Mesenchymal stem cell (in vitro differentiated cells and primary cell): ENCODE measurements around the gene LPGAT1.
A peak's percentile ranks its signal among the peaks of the same experiment; 100 is the strongest.

ENCODE experiments used
- DNase-seq: peaks from one replicate; pipeline ENCODE4 v3.0.0-alpha.2; 2013
- H2AFZ ChIP-seq: one replicate; pipeline ENCODE4 v1.6.1; 2013; ENCODE audit warnings: low read depth, mild to moderate bottlenecking, control low read depth, inconsistent platforms, low read length, moderate library complexity
- H2AK5ac ChIP-seq: 2 replicates; pipeline ENCODE4 v1.6.1; 2013; ENCODE audit warnings: low read length, moderate library complexity, mild to moderate bottlenecking, inconsistent platforms; ENCODE audit not compliant: severe bottlenecking
- H2BK120ac ChIP-seq: one replicate; pipeline ENCODE4 v1.6.1; 2013; ENCODE audit warnings: low read depth, mild to moderate bottlenecking, inconsistent platforms, low read length, moderate library complexity
- H2BK12ac ChIP-seq, 2 experiments: one replicate each; pipeline ENCODE4 v1.6.1; 2013; ENCODE audit warnings: inconsistent platforms in 2 of 2, low read length in 2 of 2, mild to moderate bottlenecking in 2 of 2, moderate library complexity in 2 of 2, control low read depth in 1 of 2
- H2BK15ac ChIP-seq: one replicate; pipeline ENCODE4 v1.6.1; 2013; ENCODE audit warnings: mild to moderate bottlenecking, low read depth, inconsistent platforms; ENCODE audit not compliant: poor library complexity, severe bottlenecking
- H2BK5ac ChIP-seq: 2 replicates; pipeline ENCODE4 v1.6.1; 2013; ENCODE audit warnings: low read depth, mild to moderate bottlenecking, low read length, control low read depth, inconsistent platforms; ENCODE audit not compliant: poor library complexity, severe bottlenecking
- H3K14ac ChIP-seq, 2 experiments: one replicate each; pipeline ENCODE4 v1.6.1; 2013; ENCODE audit warnings: inconsistent platforms in 2 of 2, low read length in 2 of 2, control low read depth in 1 of 2, mild to moderate bottlenecking in 1 of 2, moderate library complexity in 1 of 2
- H3K18ac ChIP-seq, 2 experiments: one replicate each; pipeline ENCODE4 v1.6.1; 2013; ENCODE audit warnings: inconsistent platforms in 2 of 2, low read length in 2 of 2, control low read depth in 1 of 2, low read depth in 1 of 2, mild to moderate bottlenecking in 1 of 2
- H3K23ac ChIP-seq, 2 experiments: one replicate each; pipeline ENCODE4 v1.6.1; 2013; ENCODE audit warnings: inconsistent platforms in 2 of 2, low read length in 2 of 2, mild to moderate bottlenecking in 2 of 2, moderate library complexity in 2 of 2, control low read depth in 1 of 2
- H3K27ac ChIP-seq: 2 replicates; pipeline ENCODE4 v1.5.1; 2013; ENCODE audit warnings: mild to moderate bottlenecking, moderate library complexity, low read length, control low read depth, inconsistent platforms; ENCODE audit not compliant: poor library complexity, severe bottlenecking
- H3K27me3 ChIP-seq, 2 experiments: 2 replicates each; pipeline versions ENCODE4 v1.6.1 to v1.7.0; 2013; ENCODE audit warnings: low read length in 2 of 2, mild to moderate bottlenecking in 2 of 2, moderate library complexity in 2 of 2, control low read depth in 1 of 2, inconsistent platforms in 1 of 2; ENCODE audit not compliant: control insufficient read depth in 1 of 2, insufficient read depth in 1 of 2
- H3K36me3 ChIP-seq, 2 experiments: 2 replicates each; pipeline versions ENCODE4 v1.6.1 to v1.7.0; 2013; ENCODE audit warnings: low read length in 2 of 2, control low read depth in 1 of 2, inconsistent platforms in 1 of 2, low read depth in 1 of 2, mild to moderate bottlenecking in 1 of 2; ENCODE audit not compliant: insufficient read depth in 2 of 2, control insufficient read depth in 1 of 2
- H3K4ac ChIP-seq, 2 experiments: one replicate each; pipeline ENCODE4 v1.6.1; 2013; ENCODE audit warnings: inconsistent platforms in 2 of 2, low read length in 2 of 2, mild to moderate bottlenecking in 2 of 2, moderate library complexity in 2 of 2, control low read depth in 1 of 2, low read depth in 1 of 2
- H3K4me1 ChIP-seq: 2 replicates; pipeline ENCODE4 v1.6.1; 2013; ENCODE audit warnings: low read depth, low read length, control low read depth; ENCODE audit not compliant: control insufficient read depth, insufficient read depth
- H3K4me2 ChIP-seq: 2 replicates; pipeline ENCODE4 v1.6.1; 2013; ENCODE audit warnings: low read length, mild to moderate bottlenecking, inconsistent platforms; ENCODE audit not compliant: poor library complexity, severe bottlenecking
- H3K4me3 ChIP-seq, 2 experiments: 2 replicates each; pipeline versions ENCODE4 v1.5.1 to v1.7.0; 2013; ENCODE audit warnings: low read length in 2 of 2, mild to moderate bottlenecking in 2 of 2, control low read depth in 1 of 2, low read depth in 1 of 2; ENCODE audit not compliant: insufficient read depth in 1 of 2
- H3K79me1 ChIP-seq: replicated peaks from 2 replicates; pipeline ENCODE4 v1.6.1; 2013; ENCODE audit warnings: mild to moderate bottlenecking, control low read depth, low read length, inconsistent platforms; ENCODE audit not compliant: poor library complexity, severe bottlenecking
- H3K9ac ChIP-seq: 2 replicates; pipeline ENCODE4 v1.7.0; 2013; ENCODE audit warnings: mild to moderate bottlenecking, low read length, moderate library complexity
- H3K9me3 ChIP-seq: 2 replicates; pipeline ENCODE4 v1.7.0; 2013; ENCODE audit warnings: mild to moderate bottlenecking, low read length; ENCODE audit not compliant: control insufficient read depth
- H4K8ac ChIP-seq: one replicate; pipeline ENCODE4 v1.6.1; 2013; ENCODE audit warnings: inconsistent platforms, mild to moderate bottlenecking, low read length, moderate library complexity
- H4K91ac ChIP-seq: one replicate; pipeline ENCODE4 v1.6.1; 2013; ENCODE audit warnings: mild to moderate bottlenecking, low read length, inconsistent platforms
- WGBS: methylation state at CpG from one replicate; pipeline ENCODE4 v1.1.7; 2013; ENCODE audit warnings: mixed read lengths; 5-methylcytosine and 5-hydroxymethylcytosine counted together

LPGAT1 gene

GRCh38 chr1:211730347-211730746 is 100.2 kb downstream of the LPGAT1 start:
- Histone ChIP-seq H3K23ac (no peak overlapping the region), H3K27me3 (peaks cover 0 to 33% of the 10 kb centered on the region in 2 experiments), H3K4me1 (peaks cover 7% of the 10 kb centered on the region), H3K18ac (no peak overlapping the region), H3K9me3 (no peaks in the 10 kb centered on the region), H3K27ac (no peak overlapping the region), H3K79me1 (no peaks in the 10 kb centered on the region), H2AFZ (no peak overlapping the region), H3K4ac (no peak overlapping the region), H3K4me3 (no peak overlapping the region), H3K9ac (no peak overlapping the region), H2BK15ac (no peak overlapping the region), H3K4me2 (no peak overlapping the region), H2BK12ac (no peak overlapping the region), H2AK5ac (no peak overlapping the region), H2BK120ac (no peak overlapping the region), H2BK5ac (no peak overlapping the region), H4K8ac (no peak overlapping the region), H3K14ac (no peak overlapping the region), H4K91ac (no peak overlapping the region), H3K36me3 (no peaks in the 10 kb centered on the region)
- WGBS, result 64% methylated on average over 4 of the region's 4 CpGs
- DNase-seq, result no peak

DNA sequence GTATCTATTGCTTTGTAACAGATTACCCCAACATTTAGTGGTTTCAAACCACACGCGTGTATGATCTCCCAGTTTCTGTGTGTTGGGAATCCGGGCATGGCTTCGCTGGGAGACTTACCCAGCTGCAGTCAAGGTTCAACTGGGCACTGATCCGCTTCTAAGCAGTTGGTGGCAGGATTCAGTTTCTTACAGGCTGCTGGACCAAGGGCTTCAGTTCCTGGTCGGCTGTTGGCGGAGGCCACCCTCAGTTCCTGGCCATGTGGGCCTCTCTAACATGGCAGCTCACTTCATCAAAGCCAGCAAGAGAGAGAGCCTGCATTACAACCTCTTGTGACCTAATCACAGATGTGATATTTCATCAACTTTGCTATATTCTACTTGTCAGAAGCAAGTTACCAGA is 101.3 kb downstream of the LPGAT1 start:
- Histone ChIP-seq H4K91ac (peak overlapping the region; percentile 67), H3K4me1 (peaks cover 1% of the 10 kb centered on the region), H2AK5ac (no peak overlapping the region), H3K4ac (no peak overlapping the region), H4K8ac (no peak overlapping the region), H3K9me3 (no peaks in the 10 kb centered on the region), H2BK120ac (no peak overlapping the region), H2BK12ac (no peak overlapping the region), H3K4me2 (no peak overlapping the region), H3K79me1 (no peaks in the 10 kb centered on the region), H3K23ac (no peak overlapping the region), H3K14ac (no peak overlapping the region), H3K18ac (no peak overlapping the region), H2AFZ (no peak overlapping the region), H2BK5ac (no peak overlapping the region), H3K36me3 (no peaks in the 10 kb centered on the region), H3K27me3 (peaks cover 0 to 27% of the 10 kb centered on the region in 2 experiments), H3K4me3 (no peak overlapping the region), H2BK15ac (no peak overlapping the region), H3K9ac (no peak overlapping the region), H3K27ac (no peak overlapping the region)
- WGBS, result 95% methylated on average over 7 of the region's 7 CpGs
- no peak for DNase-seq

GRCh38 chr1:211726467-211726995 is 104.0 kb downstream of the LPGAT1 start:
- no peak for DNase-seq
- Histone ChIP-seq H3K14ac (no peak overlapping the region), H3K4me1 (peaks cover 1% of the 10 kb centered on the region), H4K8ac (no peak overlapping the region), H3K27me3 (peaks cover 4 to 14% of the 10 kb centered on the region in 2 experiments), H2BK5ac (no peak overlapping the region), H2AK5ac (no peak overlapping the region), H3K18ac (no peak overlapping the region), H3K79me1 (no peaks in the 10 kb centered on the region), H3K4ac (no peak overlapping the region), H3K9me3 (no peaks in the 10 kb centered on the region), H3K27ac (no peak overlapping the region), H3K9ac (no peak overlapping the region), H4K91ac (no peak overlapping the region), H3K36me3 (no peaks in the 10 kb centered on the region), H2BK15ac (no peak overlapping the region), H3K23ac (no peak overlapping the region), H2AFZ (no peak overlapping the region), H2BK120ac (no peak overlapping the region), H3K4me2 (no peak overlapping the region), H3K4me3 (no peak overlapping the region), H2BK12ac (no peak overlapping the region)
- WGBS, result 60% methylated on average over 4 of the region's 4 CpGs

DNA sequence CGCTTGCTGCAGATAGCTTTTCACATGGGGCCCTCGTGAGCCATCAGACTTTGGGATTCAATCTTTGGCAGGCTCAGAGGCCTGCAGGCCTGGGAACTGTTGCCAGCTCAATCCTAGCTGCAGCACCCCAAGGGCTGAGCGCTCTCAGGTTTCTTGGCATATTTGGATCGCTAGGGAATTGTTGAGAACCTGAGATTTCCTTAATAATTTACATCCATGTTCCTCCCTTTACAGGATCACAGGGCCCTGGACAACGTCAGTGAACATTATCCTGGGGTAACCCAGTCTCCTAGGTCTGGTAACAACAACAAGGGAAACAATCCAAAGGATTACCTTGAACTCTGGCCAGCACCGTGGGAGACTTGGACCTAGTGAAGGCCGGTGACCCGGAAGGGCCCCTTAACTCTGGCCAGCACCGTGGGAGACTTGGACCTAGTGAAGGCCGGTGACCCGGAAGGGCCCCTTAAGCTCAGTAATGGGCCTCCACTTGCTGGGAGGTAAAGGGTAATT is 105.8 kb downstream of the LPGAT1 start:
- Histone ChIP-seq H3K27me3 (peaks cover 4 to 15% of the 10 kb centered on the region in 2 experiments), H3K18ac (no peak overlapping the region), H3K9me3 (no peaks in the 10 kb centered on the region), H2BK120ac (no peak overlapping the region), H4K91ac (no peak overlapping the region), H3K4ac (no peak overlapping the region), H3K9ac (no peak overlapping the region), H3K4me2 (no peak overlapping the region), H2AFZ (no peak overlapping the region), H3K23ac (no peak overlapping the region), H3K4me3 (no peak overlapping the region), H3K79me1 (no peaks in the 10 kb centered on the region), H4K8ac (no peak overlapping the region), H3K4me1 (peaks cover 1% of the 10 kb centered on the region), H2AK5ac (no peak overlapping the region), H2BK15ac (no peak overlapping the region), H2BK12ac (no peak overlapping the region), H3K27ac (no peak overlapping the region), H3K36me3 (no peaks in the 10 kb centered on the region), H3K14ac (no peak overlapping the region), H2BK5ac (no peak overlapping the region)
- no peak for DNase-seq
- WGBS, result 87% methylated on average over 11 of the region's 11 CpGs
